ENCODE data around the gene CGN.

CGN gene

GRCh38 chr1:151583796-151584195 lies 72.6 kb downstream of the CGN start:
- H3K4me3 ChIP-seq = no peak overlapping the region
- TF ChIP-seq CTCF (IDR thresholded peaks at IDR 0.05) = no peak
- no peak for DNase-seq (ENCODE audit: low spot score)
- no peak overlapping the region for H3K27ac ChIP-seq

- DNase-seq (ENCODE audit: low spot score) = no peak
- Histone ChIP-seq H3K27ac (no peak overlapping the region), H3K4me3 (no peak overlapping the region)
- no peak for TF ChIP-seq CTCF (IDR thresholded peaks at IDR 0.05)
Observed at GRCh38 chr1:151584278-151584677, 73.1 kb downstream of the CGN start.

- Histone ChIP-seq H3K4me3 (no peak overlapping the region), H3K27ac (no peak overlapping the region)
- no peak for TF ChIP-seq CTCF (IDR thresholded peaks at IDR 0.05)
- DNase-seq (ENCODE audit: low spot score) = no peak
Observed at GRCh38 chr1:151584780-151585179, 73.6 kb downstream of the CGN start.

GRCh38 chr1:151585622-151586021 lies 74.4 kb downstream of the CGN start:
- TF ChIP-seq CTCF (IDR thresholded peaks at IDR 0.05) = no peak
- no peak for DNase-seq (ENCODE audit: low spot score)
- H3K27ac ChIP-seq = no peak overlapping the region

More at GRCh38 chr1:151585622-151586021, 74.4 kb downstream of the CGN start:
- H3K4me3 ChIP-seq = no peak overlapping the region
